DOHH2 (cell line): ENCODE data around the gene SEMA5A.

Experiments
- H3F3A ChIP-seq: fragments of 200-600 bp; sonication (generic), shearing (Covaris generic); 2 replicates; pipeline ENCODE4 v1.6.0; 2016; ENCODE audit warnings: antibody characterized with exemption, mild to moderate bottlenecking; ENCODE audit not compliant: control insufficient read depth, insufficient read depth
- H3K27ac ChIP-seq: fragments of 200-600 bp; sonication (generic); 2 replicates; pipeline ENCODE4 v1.5.1; 2014; ENCODE audit warnings: low read depth, mild to moderate bottlenecking, low read length, moderate library complexity
- H3K27me3 ChIP-seq: fragments of 200-600 bp; sonication (generic); 2 replicates; pipeline ENCODE4 v1.6.1; 2014; ENCODE audit warnings: mild to moderate bottlenecking, low read length, mixed read lengths; ENCODE audit not compliant: control insufficient read depth
- H3K36me3 ChIP-seq: fragments of 200-600 bp; sonication (generic); 2 replicates; pipeline ENCODE4 v1.6.1; 2014; ENCODE audit warnings: mild to moderate bottlenecking, low read length, moderate library complexity, mixed read lengths; ENCODE audit not compliant: control insufficient read depth
- H3K4me1 ChIP-seq: fragments of 200-600 bp; sonication (generic); 2 replicates; pipeline ENCODE4 v1.6.1; 2014; ENCODE audit warnings: mild to moderate bottlenecking, low read length, mixed read lengths; ENCODE audit not compliant: control insufficient read depth
- H3K4me2 ChIP-seq: fragments of 200-600 bp; sonication (generic); 2 replicates; pipeline ENCODE4 v1.6.0; 2014; ENCODE audit warnings: mild to moderate bottlenecking, low read length, moderate library complexity
- H3K4me3 ChIP-seq: fragments of 200-600 bp; sonication (generic); 2 replicates; pipeline ENCODE4 v1.5.1; 2014; ENCODE audit warnings: mild to moderate bottlenecking, low read length, mixed read lengths
- H3K79me2 ChIP-seq: fragments of 200-600 bp; sonication (generic); 2 replicates; pipeline ENCODE4 v1.6.1; 2014; ENCODE audit warnings: mild to moderate bottlenecking, low read length, mixed read lengths; ENCODE audit not compliant: control insufficient read depth
- H3K9me2 ChIP-seq: fragments of 200-600 bp; sonication (generic); replicated peaks from 2 replicates; pipeline ENCODE4 v1.6.1; 2014; ENCODE audit warnings: mild to moderate bottlenecking, low read length, mixed read lengths; ENCODE audit not compliant: control insufficient read depth
- H3K9me3 ChIP-seq: fragments of 200-600 bp; sonication (generic); 2 replicates; pipeline ENCODE4 v1.6.1; 2014; ENCODE audit warnings: antibody characterized with exemption, low read length, mixed read lengths; ENCODE audit not compliant: control insufficient read depth, insufficient read depth
- H4K20me1 ChIP-seq: fragments of 200-600 bp; sonication (generic); 2 replicates; pipeline ENCODE4 v1.6.0; 2014; ENCODE audit warnings: low read depth, mild to moderate bottlenecking, antibody characterized with exemption, low read length, moderate library complexity; ENCODE audit not compliant: control insufficient read depth, insufficient read depth
- EZH2phosphoT487 ChIP-seq: fragments of 200-600 bp; sonication (generic); IDR thresholded peaks from 2 replicates; pipeline ENCODE4 v1.6.1; 2017; ENCODE audit warnings: borderline replicate concordance, mild to moderate bottlenecking, antibody characterized with exemption, low read length, moderate library complexity, mixed read lengths
- TF ChIP-seq, protein P1 (sequence below): fragments of 200-600 bp; sonication (generic); IDR thresholded peaks from one replicate; pipeline ENCODE4 v1.5.1; 2014; ENCODE audit warnings: antibody characterized with exemption, mild to moderate bottlenecking, low read depth, low read length; ENCODE audit not compliant: poor library complexity, severe bottlenecking

The SEMA5A gene

DNA sequence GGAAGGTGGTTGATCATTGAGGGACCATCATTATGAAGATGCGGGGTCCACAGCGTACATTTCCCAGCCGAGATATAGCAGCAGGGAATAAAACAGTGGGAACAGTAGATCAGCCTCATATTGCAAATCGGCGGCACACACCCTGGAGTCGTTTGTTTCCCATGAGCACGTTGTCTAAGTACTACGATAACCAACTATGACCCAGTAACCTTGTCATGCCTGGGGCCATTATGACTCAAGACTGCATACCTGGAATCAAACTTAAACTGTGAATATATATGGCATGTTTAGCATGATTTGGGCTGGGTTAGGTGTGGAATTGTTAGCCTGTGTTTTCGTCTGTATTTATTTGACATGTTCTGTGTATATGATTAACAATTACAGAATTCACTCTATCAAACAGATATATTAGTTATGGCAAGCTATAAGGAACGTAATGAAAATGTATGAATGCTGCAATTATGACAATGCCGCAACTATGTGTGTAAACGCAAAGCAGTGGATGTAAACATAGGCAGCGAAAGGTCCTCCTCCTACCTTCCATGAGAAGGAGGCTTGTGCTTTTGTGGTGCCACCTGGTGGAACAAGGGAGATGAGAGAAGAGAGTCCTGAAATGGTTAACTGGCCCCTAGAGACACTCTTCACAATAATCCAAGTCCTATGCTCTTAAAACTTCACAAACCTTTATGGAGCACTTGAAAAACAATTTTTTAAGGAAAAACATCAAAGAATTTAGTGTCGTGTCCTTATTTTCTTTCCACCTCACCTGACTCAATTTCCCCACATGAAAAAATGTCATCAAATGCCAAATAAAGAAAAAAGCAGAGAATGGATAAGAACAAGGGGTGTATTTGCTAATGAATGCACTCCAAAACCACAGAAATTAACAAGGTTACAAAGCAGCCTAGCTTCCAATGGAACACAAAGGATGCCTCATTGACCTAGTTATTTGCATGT lies 47.1 kb downstream of the SEMA5A start:
- Histone ChIP-seq H3K27me3 (no peaks in the 10 kb centered on the region), H3K27ac (no peak overlapping the region), H3K4me3 (no peak overlapping the region), H3F3A (no peaks in the 10 kb centered on the region), H3K79me2 (no peaks in the 10 kb centered on the region), H3K36me3 (no peaks in the 10 kb centered on the region), H4K20me1 (no peaks in the 10 kb centered on the region), H3K9me3 (no peaks in the 10 kb centered on the region), H3K4me2 (no peak overlapping the region), H3K4me1 (no peaks in the 10 kb centered on the region), H3K9me2 (no peaks in the 10 kb centered on the region)
- TF ChIP-seq EZH2phosphoT487 = no peak
- TF ChIP-seq, protein P1, sequence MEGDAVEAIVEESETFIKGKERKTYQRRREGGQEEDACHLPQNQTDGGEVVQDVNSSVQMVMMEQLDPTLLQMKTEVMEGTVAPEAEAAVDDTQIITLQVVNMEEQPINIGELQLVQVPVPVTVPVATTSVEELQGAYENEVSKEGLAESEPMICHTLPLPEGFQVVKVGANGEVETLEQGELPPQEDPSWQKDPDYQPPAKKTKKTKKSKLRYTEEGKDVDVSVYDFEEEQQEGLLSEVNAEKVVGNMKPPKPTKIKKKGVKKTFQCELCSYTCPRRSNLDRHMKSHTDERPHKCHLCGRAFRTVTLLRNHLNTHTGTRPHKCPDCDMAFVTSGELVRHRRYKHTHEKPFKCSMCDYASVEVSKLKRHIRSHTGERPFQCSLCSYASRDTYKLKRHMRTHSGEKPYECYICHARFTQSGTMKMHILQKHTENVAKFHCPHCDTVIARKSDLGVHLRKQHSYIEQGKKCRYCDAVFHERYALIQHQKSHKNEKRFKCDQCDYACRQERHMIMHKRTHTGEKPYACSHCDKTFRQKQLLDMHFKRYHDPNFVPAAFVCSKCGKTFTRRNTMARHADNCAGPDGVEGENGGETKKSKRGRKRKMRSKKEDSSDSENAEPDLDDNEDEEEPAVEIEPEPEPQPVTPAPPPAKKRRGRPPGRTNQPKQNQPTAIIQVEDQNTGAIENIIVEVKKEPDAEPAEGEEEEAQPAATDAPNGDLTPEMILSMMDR = peak; percentile 24

DNA sequence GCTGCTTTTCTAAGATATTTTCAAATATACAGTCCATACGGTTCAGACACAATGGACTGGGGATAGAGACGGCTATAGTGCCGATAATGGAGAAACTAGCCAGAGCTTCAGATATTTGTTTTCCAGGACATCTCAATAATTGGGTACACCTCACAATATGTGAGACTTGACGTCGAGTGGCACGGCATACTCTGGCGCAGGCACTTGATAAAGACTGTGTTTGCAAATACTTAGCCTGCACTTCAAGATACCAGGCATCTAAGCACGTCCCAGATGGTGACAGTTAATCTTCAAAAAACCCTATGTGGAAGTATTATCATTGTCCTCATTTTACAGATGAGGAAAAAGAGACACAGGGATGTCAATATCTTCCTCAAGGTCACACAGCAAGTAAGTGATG lies 48.5 kb downstream of the SEMA5A start:
- Histone ChIP-seq H3K79me2 (no peaks in the 10 kb centered on the region), H3K9me3 (no peaks in the 10 kb centered on the region), H3K9me2 (no peaks in the 10 kb centered on the region), H3K27me3 (no peaks in the 10 kb centered on the region), H3K4me2 (no peak overlapping the region), H4K20me1 (no peaks in the 10 kb centered on the region), H3K27ac (no peak overlapping the region), H3K4me1 (no peaks in the 10 kb centered on the region), H3K4me3 (no peak overlapping the region), H3K36me3 (no peaks in the 10 kb centered on the region), H3F3A (no peaks in the 10 kb centered on the region)
- TF ChIP-seq, protein P1 = no peak
- no peak for TF ChIP-seq EZH2phosphoT487

DNA sequence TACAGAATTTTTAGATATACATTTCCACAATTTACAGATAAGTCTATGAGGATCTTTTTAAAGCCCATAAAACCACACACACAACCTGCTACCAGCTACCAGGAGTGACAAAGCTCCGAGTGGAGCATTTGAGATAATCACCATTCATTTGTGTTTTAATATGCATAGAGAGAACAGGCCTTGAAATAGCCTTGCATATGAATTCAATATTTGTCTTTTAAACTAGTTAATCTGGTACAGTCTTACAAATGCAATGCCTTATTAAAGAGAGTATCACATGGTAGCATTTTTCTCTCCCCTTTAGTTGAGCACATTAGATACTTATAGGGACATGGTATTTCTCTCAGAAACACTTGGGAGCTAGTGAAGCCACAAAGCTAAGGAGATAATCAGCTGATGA lies 49.1 kb downstream of the SEMA5A start:
- H3K9me3 ChIP-seq = no peaks in the 10 kb centered on the region
- H3F3A ChIP-seq = no peaks in the 10 kb centered on the region
- H3K79me2 ChIP-seq = no peaks in the 10 kb centered on the region
- no peaks in the 10 kb centered on the region for H3K36me3 ChIP-seq
- H3K4me1 ChIP-seq = no peaks in the 10 kb centered on the region
- no peaks in the 10 kb centered on the region for H3K27me3 ChIP-seq
- no peak overlapping the region for H3K4me2 ChIP-seq
- no peak overlapping the region for H3K27ac ChIP-seq
- no peaks in the 10 kb centered on the region for H3K9me2 ChIP-seq
- TF ChIP-seq, protein P1 = no peak
- no peak for TF ChIP-seq EZH2phosphoT487
- H3K4me3 ChIP-seq = no peak overlapping the region
- H4K20me1 ChIP-seq = no peaks in the 10 kb centered on the region
